ENCODE data around the gene CAPG. TPM values are rescaled to one million over a fixed set of nuclear protein-coding genes. Genes with fewer than 3 reads are reported as not detected.

CAPG gene
- total and polyA plus RNA-seq, 9 of the 15 experiments (the other 6 are each of a cell fraction or from before 2014, with no cell fraction given) = 10.6 to 90.4 (median 56.0) TPM

- TF ChIP-seq HMBOX1 (IDR thresholded peaks at IDR 0.05) = peak; percentile 12; the same call in 1 of the 2 replicates
- TF ChIP-seq ZNF639 (CRISPR knock-in tag; conservative IDR thresholded peaks at IDR 0.05 in 1 of 2, IDR thresholded peaks at IDR 0.05 in 1 of 2) = no peak
- peak; percentile 41; the same call in 1 of the 2 replicates for TF ChIP-seq NFIC (IDR thresholded peaks at IDR 0.05)
- TF ChIP-seq CBFA2T2 (conservative IDR thresholded peaks at IDR 0.05) = 0 out of 2 replicates have a peak, but pooled peaks have one; percentile 4
- TF ChIP-seq CCNT2 (IDR thresholded peaks at IDR 0.05; ENCODE audit: borderline replicate concordance, extremely low read depth, insufficient read length, low read depth, low read length) = no peak
- peak in 1 of 2 experiments; percentile 26 for TF ChIP-seq E2F6 (IDR thresholded peaks at IDR 0.05; ENCODE audit: borderline replicate concordance in 1 of 2, extremely low read depth in 1 of 2, insufficient read depth in 1 of 2, insufficient read length in 1 of 2, low read depth in 1 of 2, low read length in 1 of 2, poor library complexity in 1 of 2, severe bottlenecking in 1 of 2)
- peak; percentile 60 for TF ChIP-seq MGA (IDR thresholded peaks at IDR 0.05)
- peak; percentile 51; the same call in 1 of the 2 replicates for TF ChIP-seq SMARCA4 (IDR thresholded peaks at IDR 0.05)
Measured at GRCh38 chr2:85353876-85354285, 56.3 kb downstream of the CAPG start (continued).
